ENCODE results near the gene UBL5.
"Not testable (repeated sequence)": the region's sequence is repeated elsewhere in the genome, so short reads cannot be mapped to it uniquely, and the experiment has no call there.

The UBL5 gene

GRCh38 chr19:9797871-9798270 is 29.8 kb upstream of the UBL5 start:
- peak overlapping the region; percentile 15 to 89 for H3K27ac Mint-ChIP-seq
- peaks cover 18% of the 10 kb centered on the region for H3K4me1 Mint-ChIP-seq
- no peaks in the 10 kb centered on the region for H3K27me3 Mint-ChIP-seq
- no peak for DNase-seq
- no peak overlapping the region for H3K4me3 Mint-ChIP-seq
- ATAC-seq, result no peak
- H3K9me3 Mint-ChIP-seq, result peaks cover 0 to 7% of the 10 kb centered on the region in 2 donors

GRCh38 chr19:9799162-9799561 is 28.6 kb upstream of the UBL5 start:
- no peak overlapping the region for H3K4me3 Mint-ChIP-seq
- no peak for DNase-seq

DNA sequence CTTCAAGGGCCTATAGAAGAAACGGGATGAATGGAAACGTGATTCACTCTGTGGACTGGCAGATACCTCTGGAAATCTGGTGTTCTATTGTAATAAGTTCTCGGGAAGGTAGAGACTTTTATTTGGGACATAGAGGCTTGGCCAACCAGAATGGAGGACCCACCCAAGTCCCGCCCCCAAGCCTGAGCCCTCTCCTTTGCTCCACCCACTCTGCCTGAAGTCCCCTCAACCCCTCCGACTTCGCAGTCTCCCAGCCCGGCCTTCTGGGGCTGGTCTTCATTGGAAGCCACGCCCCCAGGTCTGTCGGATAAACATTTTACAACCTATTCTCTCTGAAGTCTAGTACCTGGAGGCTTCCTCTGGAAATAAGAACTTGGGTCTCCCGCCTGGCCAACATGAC is 25.7 kb upstream of the UBL5 start:
- Mint-ChIP-seq H3K4me1 (no peaks in the 10 kb centered on the region), H3K4me3 (no peak overlapping the region), H3K27me3 (no peaks in the 10 kb centered on the region), H3K27ac (no peak overlapping the region), H3K9me3 (no peaks in the 10 kb centered on the region)
- ATAC-seq, result no peak
- no peak for DNase-seq

More at GRCh38 chr19:9799162-9799561, 28.6 kb upstream of the UBL5 start:
- H3K4me1 Mint-ChIP-seq, result peaks cover 9% of the 10 kb centered on the region
- no peaks in the 10 kb centered on the region for H3K9me3 Mint-ChIP-seq
- H3K27me3 Mint-ChIP-seq, result no peaks in the 10 kb centered on the region
- H3K27ac Mint-ChIP-seq, result peak overlapping the region in 1 of 2 donors; percentile 75
- ATAC-seq, result no peak

DNA sequence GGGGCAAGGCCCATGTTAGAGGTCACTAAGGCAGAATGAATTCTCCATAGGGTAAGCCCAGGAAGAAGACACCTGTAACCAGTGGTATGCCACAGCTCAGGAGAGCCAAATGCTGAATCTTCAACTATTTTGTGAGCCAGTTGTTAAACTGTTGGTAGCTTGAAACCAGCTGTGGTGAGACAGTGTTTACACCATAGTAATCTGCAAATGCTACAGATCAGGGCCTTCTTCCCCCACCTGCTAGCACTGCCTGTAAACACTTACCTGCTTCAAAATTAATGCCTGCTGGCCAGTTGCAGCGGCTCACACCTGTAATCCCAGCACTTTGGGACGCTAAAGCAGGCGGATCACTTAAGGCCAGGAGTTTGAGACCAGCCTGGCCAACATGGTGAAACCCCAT is 20.9 kb upstream of the UBL5 start:
- no peak overlapping the region for H3K27ac Mint-ChIP-seq
- H3K9me3 Mint-ChIP-seq, result no peaks in the 10 kb centered on the region
- ATAC-seq, result no peak
- H3K4me1 Mint-ChIP-seq, result peaks cover 21% of the 10 kb centered on the region
- H3K27me3 Mint-ChIP-seq, result no peaks in the 10 kb centered on the region
- no peak overlapping the region for H3K4me3 Mint-ChIP-seq
- no peak for DNase-seq

DNA sequence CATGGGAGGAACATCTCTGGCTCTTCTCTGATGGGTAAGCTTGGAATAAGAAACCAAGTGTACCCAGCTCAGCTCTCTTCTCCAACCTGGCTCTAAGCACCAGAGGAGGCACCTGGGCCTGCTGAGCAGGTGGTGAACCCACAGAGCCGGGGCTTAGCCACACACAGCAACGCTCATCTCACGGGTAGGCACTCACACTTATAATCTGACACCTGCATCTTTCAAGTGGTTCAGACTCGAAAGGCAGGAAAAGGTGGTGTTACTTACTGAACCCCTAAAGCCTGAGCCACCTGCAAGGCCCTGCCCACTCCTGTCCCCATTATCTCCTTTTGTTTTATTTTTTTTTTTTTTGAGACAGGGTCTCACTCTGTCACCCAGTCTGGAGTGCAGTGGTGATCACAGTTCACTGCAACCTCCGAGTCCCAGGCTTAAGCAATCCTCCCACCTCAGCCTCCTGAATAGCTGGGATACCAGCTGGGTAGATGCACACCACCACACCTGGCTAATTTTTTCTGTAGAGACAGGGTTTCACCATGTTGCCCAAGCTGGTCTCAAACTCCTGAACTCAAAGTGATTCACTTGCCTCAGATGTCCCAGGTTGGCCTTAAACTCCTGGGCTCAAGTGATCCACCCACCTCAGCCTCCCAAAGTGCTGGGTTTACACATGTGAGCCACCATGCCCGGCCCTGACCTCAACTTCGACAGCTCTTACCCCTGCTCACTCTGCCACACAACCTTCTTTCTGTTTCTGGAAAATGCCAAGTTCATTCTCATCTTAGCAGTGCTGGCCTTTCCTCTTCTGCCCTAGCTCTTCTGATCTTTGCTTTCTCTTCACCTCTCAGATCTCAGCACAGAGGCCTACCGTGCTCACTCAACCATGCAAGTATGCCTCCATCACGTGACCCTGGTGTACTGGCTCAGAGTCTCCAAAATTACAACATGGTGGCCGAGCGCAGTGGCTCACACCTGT is 18.6 kb upstream of the UBL5 start:
- no peaks in the 10 kb centered on the region for H3K27me3 Mint-ChIP-seq
- DNase-seq (no peak), ATAC-seq (peak; percentile 40)
- peak overlapping the region in 1 of 2 donors; percentile 7 for H3K4me3 Mint-ChIP-seq
- H3K27ac Mint-ChIP-seq, result peak overlapping the region; percentile 51 to 68
- H3K9me3 Mint-ChIP-seq, result no peaks in the 10 kb centered on the region
- H3K4me1 Mint-ChIP-seq, result peaks cover 21% of the 10 kb centered on the region

DNA sequence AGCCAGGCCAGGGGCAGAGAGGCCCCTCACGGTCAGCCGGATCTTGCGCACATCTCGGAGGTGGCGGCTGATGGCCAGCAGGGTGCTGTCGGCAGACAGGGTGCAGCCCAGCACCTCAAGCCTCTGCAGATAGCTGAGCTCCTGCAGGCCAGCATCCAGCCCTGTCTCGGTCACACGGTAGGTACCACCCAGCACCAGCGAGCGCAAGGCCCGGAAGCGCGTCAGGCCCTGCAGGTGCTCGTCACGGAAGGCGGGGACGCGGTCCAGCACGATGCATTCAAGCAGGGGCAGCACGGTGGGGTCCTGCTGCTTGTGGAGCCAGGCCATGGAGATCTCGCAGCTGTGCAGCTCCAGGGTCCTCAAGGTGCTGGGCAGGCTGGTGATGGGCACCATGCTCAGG is 16.6 kb upstream of the UBL5 start:
- DNase-seq (no peak), ATAC-seq (no peak)
- Mint-ChIP-seq H3K4me3 (no peak overlapping the region), H3K9me3 (no peaks in the 10 kb centered on the region), H3K27ac (no peak overlapping the region), H3K27me3 (no peaks in the 10 kb centered on the region), H3K4me1 (peaks cover 21% of the 10 kb centered on the region)

DNA sequence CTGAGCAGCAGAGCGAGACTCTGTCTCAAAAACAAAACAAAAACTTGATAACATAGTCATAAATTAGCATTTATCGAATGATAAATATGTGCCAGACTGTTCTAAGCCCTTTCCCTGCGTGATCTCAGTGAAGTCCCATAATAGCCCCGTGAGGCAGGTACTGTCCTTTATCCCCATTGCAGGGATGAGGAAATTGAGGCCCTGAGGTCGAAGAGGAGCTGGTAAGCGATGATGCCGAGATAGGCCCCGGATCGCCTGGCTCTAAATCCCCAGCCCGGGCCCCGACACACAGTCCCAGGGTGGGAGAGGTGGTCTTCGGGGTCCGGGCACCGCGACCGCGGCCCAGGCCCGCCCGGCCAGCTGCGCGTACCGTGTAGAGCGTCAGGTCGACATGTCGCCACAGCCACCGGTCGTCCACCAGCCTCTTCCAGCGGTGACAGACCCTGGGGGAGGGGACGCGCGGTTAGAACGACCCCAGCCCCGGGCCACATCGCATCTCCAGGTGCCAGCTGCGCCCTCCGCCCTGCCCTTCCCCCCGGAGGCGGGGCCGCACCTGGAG is 9.5 kb upstream of the UBL5 start:
- DNase-seq (no peak), ATAC-seq (no peak)
- Mint-ChIP-seq H3K27me3 (no peaks in the 10 kb centered on the region), H3K9me3 (peaks cover 0 to 9% of the 10 kb centered on the region in 2 donors), H3K4me1 (peaks cover 27% of the 10 kb centered on the region), H3K27ac (peak overlapping the region; percentile 93 to 97), H3K4me3 (peak overlapping the region; percentile 84 to 90)

- Mint-ChIP-seq H3K4me3 (peak within 1 kb of the TSS; percentile 84 to 90), H3K4me1 (peaks cover 34% of the 10 kb centered on the region), H3K27me3 (no peaks in the 10 kb centered on the region), H3K9me3 (peaks cover 0 to 9% of the 10 kb centered on the region in 2 donors), H3K27ac (peak within 1 kb of the TSS; percentile 93 to 97)
- ATAC-seq (peak; percentile 91), DNase-seq (peak; percentile 100)
Observed at GRCh38 chr19:9818734-9819595, 8.8 kb upstream of the UBL5 start, which contains the start of gene FBXL12. Gene FBXL12 (minus strand): TSS chr19:9819079. CDS start chr19:9818813, 266 bp downstream.

- Mint-ChIP-seq H3K27ac (no peak overlapping the region), H3K4me1 (peaks cover 34% of the 10 kb centered on the region), H3K4me3 (peak overlapping the region; percentile 84 to 90), H3K27me3 (no peaks in the 10 kb centered on the region), H3K9me3 (peaks cover 0 to 9% of the 10 kb centered on the region in 2 donors)
- DNase-seq (no peak), ATAC-seq (no peak)
Observed at GRCh38 chr19:9819596-9819909, 8.2 kb upstream of the UBL5 start.

- H3K27ac Mint-ChIP-seq, H3K27me3 Mint-ChIP-seq, DNase-seq, H3K9me3 Mint-ChIP-seq, ATAC-seq: not testable (repeated sequence)
- Mint-ChIP-seq H3K4me3 (peak overlapping the region; percentile 84 to 90), H3K4me1 (peaks cover 34% of the 10 kb centered on the region)
Observed at GRCh38 chr19:9820034-9820433, 7.7 kb upstream of the UBL5 start.

GRCh38 chr19:9823816-9824215 is 3.9 kb upstream of the UBL5 start:
- peaks cover 35% of the 10 kb centered on the region for H3K4me1 Mint-ChIP-seq
- no peaks in the 10 kb centered on the region for H3K27me3 Mint-ChIP-seq
- H3K27ac Mint-ChIP-seq, result no peak overlapping the region
- no peaks in the 10 kb centered on the region for H3K9me3 Mint-ChIP-seq
- no peak overlapping the region for H3K4me3 Mint-ChIP-seq
- DNase-seq, result no peak
- ATAC-seq, result no peak

DNA sequence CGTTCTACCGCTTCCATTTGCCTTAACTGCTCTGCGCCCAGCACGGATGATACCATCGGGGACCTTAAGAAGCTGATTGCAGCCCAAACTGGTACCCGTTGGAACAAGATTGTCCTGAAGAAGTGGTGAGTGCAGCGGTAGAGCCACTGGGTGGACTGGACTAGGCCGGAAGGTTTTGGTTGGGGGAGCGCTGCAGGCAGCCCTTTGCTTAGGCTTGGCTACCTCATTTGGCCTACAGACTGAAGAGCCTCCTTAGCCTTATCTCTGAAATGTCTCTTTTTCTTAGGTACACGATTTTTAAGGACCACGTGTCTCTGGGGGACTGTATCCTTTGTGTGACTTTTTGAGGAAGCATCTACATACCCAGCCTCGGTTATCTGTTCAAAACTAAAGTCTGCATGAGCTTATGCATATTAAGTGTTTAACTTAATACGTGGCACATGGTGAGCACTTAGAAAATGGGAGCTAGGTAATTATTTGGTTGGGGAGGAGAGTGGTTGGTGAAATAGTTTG is 889 bp downstream of the UBL5 start:
- peak overlapping the region; percentile 98 to 100 for H3K4me3 Mint-ChIP-seq
- H3K4me1 Mint-ChIP-seq, result peaks cover 27% of the 10 kb centered on the region
- no peak for ATAC-seq
- no peaks in the 10 kb centered on the region for H3K27me3 Mint-ChIP-seq
- H3K27ac Mint-ChIP-seq, result peak overlapping the region; percentile 87 to 99
- H3K9me3 Mint-ChIP-seq, result no peaks in the 10 kb centered on the region
- no peak for DNase-seq

GRCh38 chr19:9834307-9834725 is 6.6 kb downstream of the UBL5 start:
- peak overlapping the region; percentile 87 to 91 for H3K4me3 Mint-ChIP-seq
- H3K27me3 Mint-ChIP-seq, result no peaks in the 10 kb centered on the region
- no peak for DNase-seq
- no peak for ATAC-seq
- H3K9me3 Mint-ChIP-seq, result no peaks in the 10 kb centered on the region
- peaks cover 32% of the 10 kb centered on the region for H3K4me1 Mint-ChIP-seq
- H3K27ac Mint-ChIP-seq, result peak overlapping the region in 1 of 2 donors; percentile 27

DNA sequence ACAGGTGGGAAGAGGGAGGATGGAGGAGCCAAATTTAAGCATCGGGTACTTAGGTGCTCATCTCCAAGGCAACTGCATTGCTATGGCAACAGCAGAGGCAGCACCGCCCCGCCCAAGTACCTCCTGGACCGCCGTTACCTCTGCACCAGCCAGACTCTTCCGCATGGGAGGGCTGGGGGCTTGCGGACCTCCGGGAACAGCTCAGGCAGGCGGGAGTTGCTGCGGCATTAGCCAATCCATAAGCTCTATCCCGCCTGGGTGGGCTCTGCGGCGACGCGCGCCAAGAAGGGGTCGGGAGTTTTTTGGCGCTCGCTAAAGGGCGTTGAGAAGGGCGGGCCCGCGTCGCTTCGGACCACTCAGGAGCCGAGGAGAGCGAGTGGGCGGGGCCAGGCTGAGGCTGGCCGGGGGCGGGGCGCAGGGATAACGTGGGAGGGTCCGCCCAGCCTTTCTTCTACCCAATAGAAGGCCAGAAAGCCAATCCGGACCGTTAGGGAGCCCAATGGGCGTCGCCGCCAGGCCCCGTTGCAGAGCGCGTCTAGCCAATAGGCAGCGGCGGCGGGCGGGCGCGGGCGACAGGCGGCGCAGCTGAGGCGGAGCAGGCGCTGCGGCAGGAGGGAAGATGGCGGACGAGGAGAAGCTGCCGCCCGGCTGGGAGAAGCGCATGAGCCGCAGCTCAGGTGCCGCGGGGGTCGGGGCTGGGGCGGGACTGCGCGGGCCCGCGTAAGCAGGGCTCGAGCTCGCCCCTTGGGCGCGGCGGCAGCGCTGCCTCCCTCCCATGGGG is 7.2 kb downstream of the UBL5 start, which contains the start of gene PIN1:
TSS of gene PIN1 (plus strand) at position 593 of the 781 bp plus-strand sequence. CDS start at position 620, 27 bp downstream.
- Mint-ChIP-seq H3K9me3 (no peaks in the 10 kb centered on the region), H3K4me3 (peak within 1 kb of the TSS; percentile 87 to 91), H3K27ac (peak within 1 kb of the TSS; percentile 88 to 89), H3K27me3 (no peaks in the 10 kb centered on the region), H3K4me1 (peaks cover 35% of the 10 kb centered on the region)
- peak; percentile 99 for ATAC-seq
- DNase-seq, result peak; percentile 99
